ENCODE results near the gene EPHA7. TPM values are rescaled to one million over a fixed set of nuclear protein-coding genes. Genes with fewer than 3 reads are reported as not detected.

EPHA7 gene
- total RNA-seq, 2 experiments from 2014 or later, result not detected

DNA sequence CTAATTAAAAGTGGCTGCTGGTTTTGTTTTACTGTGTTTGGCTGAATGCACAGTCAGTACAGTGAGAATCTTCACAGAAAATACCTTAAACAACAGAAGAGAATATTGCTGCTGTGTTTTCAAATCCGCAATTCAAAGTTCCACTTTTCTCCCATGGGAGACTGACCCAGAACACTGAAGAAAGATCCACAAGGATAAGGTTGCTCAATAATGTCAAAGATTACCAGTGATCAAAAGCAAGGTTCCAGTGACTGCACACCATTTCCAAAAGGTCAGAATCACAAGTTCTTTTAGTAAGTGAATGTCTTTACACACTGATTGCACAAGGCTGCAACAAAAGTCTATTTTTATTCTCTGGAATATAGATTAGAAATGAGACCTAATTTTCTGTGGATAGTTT lies 82.3 kb downstream of the EPHA7 start:
- TF ChIP-seq EZH2phosphoT487 (IDR thresholded peaks at IDR 0.05; ENCODE audit: borderline replicate concordance, low read depth, low read length), result no peak
- TF ChIP-seq, protein P1, sequence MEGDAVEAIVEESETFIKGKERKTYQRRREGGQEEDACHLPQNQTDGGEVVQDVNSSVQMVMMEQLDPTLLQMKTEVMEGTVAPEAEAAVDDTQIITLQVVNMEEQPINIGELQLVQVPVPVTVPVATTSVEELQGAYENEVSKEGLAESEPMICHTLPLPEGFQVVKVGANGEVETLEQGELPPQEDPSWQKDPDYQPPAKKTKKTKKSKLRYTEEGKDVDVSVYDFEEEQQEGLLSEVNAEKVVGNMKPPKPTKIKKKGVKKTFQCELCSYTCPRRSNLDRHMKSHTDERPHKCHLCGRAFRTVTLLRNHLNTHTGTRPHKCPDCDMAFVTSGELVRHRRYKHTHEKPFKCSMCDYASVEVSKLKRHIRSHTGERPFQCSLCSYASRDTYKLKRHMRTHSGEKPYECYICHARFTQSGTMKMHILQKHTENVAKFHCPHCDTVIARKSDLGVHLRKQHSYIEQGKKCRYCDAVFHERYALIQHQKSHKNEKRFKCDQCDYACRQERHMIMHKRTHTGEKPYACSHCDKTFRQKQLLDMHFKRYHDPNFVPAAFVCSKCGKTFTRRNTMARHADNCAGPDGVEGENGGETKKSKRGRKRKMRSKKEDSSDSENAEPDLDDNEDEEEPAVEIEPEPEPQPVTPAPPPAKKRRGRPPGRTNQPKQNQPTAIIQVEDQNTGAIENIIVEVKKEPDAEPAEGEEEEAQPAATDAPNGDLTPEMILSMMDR (conservative IDR thresholded peaks at IDR 0.05; ENCODE audit: low read length), result no peak
- Histone ChIP-seq H3K9me3 (ENCODE audit: low read length) (no peaks in the 10 kb centered on the region), H3K4me3 (ENCODE audit: low read depth, low read length, poor library complexity, severe bottlenecking) (no peak overlapping the region), H3K36me3 (ENCODE audit: insufficient read depth, low read length) (no peaks in the 10 kb centered on the region), H4K20me1 (ENCODE audit: insufficient read depth, low read length) (no peaks in the 10 kb centered on the region), H2AFZ (ENCODE audit: low read length) (no peak overlapping the region), H3K4me1 (ENCODE audit: insufficient read depth, low read length, poor library complexity, severe bottlenecking) (no peaks in the 10 kb centered on the region), H3K79me2 (ENCODE audit: insufficient read depth, low read depth, low read length) (no peaks in the 10 kb centered on the region), H3K27ac (ENCODE audit: low read depth, low read length, poor library complexity, severe bottlenecking) (no peak overlapping the region), H3K4me2 (ENCODE audit: low read length) (no peak overlapping the region), H3K9me2 (ENCODE audit: insufficient read depth, low read length) (no peaks in the 10 kb centered on the region)
- BruUV-seq (replicated peaks), result no TSS peak
- DNase-seq (ENCODE audit: low spot score), result no peak
- ChIA-PET CTCF (ENCODE audit: unreplicated experiment) (no interaction called here), POLR2A (no interaction called here)
- intact Hi-C loops (cut with micrococcal nuclease; ENCODE audit: unreplicated experiment), result no loop called here

DNA sequence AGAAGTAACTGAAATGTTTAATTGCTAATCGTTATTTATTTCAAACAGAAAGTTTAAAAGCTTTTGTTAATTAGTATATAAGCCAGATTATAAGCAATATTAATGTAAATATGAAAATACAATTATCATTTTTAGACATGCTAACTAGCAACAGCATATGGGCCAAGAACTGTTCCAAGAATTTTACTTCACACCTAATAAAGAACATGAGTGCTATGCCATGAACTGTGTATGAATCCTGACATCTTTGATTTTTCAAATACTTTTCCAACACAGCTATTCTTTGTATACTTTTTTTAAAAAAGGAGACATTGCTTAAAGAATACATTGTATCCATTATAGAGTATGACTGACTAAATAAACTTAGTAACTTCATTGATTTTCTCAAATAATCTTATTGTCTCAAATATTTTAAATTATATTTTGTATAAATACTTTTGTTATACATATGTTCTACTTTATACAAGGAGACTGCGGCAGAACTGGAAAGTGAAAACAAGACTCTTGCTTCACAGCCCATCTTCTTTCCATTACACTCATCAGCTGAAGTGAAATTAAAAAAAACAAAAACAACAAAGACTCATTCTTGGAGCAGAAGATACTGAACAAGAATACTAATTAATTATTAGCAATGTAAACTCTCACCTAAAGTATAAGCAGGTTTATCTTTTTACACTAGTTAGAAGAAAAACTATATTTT lies 89.9 kb downstream of the EPHA7 start:
- BruUV-seq (replicated peaks), result no TSS peak
- CTCF ChIA-PET (ENCODE audit: unreplicated experiment), result no interaction called here
- Histone ChIP-seq H2AFZ (ENCODE audit: low read length) (no peak overlapping the region), H3K4me2 (ENCODE audit: low read length) (no peak overlapping the region), H3K9me3 (ENCODE audit: low read length) (no peaks in the 10 kb centered on the region), H3K79me2 (ENCODE audit: insufficient read depth, low read depth, low read length) (no peaks in the 10 kb centered on the region), H3K9me2 (ENCODE audit: insufficient read depth, low read length) (no peaks in the 10 kb centered on the region), H3K4me3 (ENCODE audit: low read depth, low read length, poor library complexity, severe bottlenecking) (no peak overlapping the region), H3K27ac (ENCODE audit: low read depth, low read length, poor library complexity, severe bottlenecking) (no peak overlapping the region), H3K4me1 (ENCODE audit: insufficient read depth, low read length, poor library complexity, severe bottlenecking) (no peaks in the 10 kb centered on the region), H4K20me1 (ENCODE audit: insufficient read depth, low read length) (no peaks in the 10 kb centered on the region), H3K36me3 (ENCODE audit: insufficient read depth, low read length) (no peaks in the 10 kb centered on the region)
- TF ChIP-seq, protein P1 (conservative IDR thresholded peaks at IDR 0.05; ENCODE audit: low read length), result no peak
- no peak for TF ChIP-seq EZH2phosphoT487 (IDR thresholded peaks at IDR 0.05; ENCODE audit: borderline replicate concordance, low read depth, low read length)
- intact Hi-C loops (cut with micrococcal nuclease; ENCODE audit: unreplicated experiment), result no loop called here
- POLR2A ChIA-PET, result interaction anchor here (1.4 kb wide), 1 partner anchor 11 kb away, joined by 5 read pairs; no protein-coding TSS in a partner anchor
- DNase-seq (ENCODE audit: low spot score), result no peak

DNA sequence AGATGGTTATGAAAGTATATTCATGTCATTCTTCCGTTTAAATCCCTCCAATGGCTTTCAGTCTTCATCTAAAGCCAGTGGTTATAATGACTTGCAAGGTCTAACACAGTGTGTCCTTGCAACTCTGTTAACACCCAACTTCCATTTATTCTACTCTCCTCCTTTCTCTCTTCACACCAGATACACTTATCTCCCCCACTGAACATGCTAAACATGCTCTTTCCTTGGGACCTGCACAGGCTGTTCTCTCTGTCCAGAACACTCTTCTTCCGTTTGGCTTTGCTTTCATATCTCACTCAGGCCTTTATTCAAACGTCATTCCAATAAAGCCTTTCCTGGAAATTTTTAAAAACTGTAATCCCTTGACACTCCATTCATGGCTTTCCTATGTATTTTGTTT lies 91.5 kb downstream of the EPHA7 start:
- POLR2A ChIA-PET, result interaction anchor here (0.7 kb wide), 1 partner anchor 16 kb away, joined by 3 read pairs; no protein-coding TSS in a partner anchor
- Histone ChIP-seq H3K79me2 (ENCODE audit: insufficient read depth, low read depth, low read length) (no peaks in the 10 kb centered on the region), H3K4me1 (ENCODE audit: insufficient read depth, low read length, poor library complexity, severe bottlenecking) (no peaks in the 10 kb centered on the region), H3K36me3 (ENCODE audit: insufficient read depth, low read length) (no peaks in the 10 kb centered on the region), H3K4me3 (ENCODE audit: low read depth, low read length, poor library complexity, severe bottlenecking) (no peak overlapping the region), H4K20me1 (ENCODE audit: insufficient read depth, low read length) (no peaks in the 10 kb centered on the region), H3K4me2 (ENCODE audit: low read length) (no peak overlapping the region), H2AFZ (ENCODE audit: low read length) (no peak overlapping the region), H3K9me3 (ENCODE audit: low read length) (no peaks in the 10 kb centered on the region), H3K27ac (ENCODE audit: low read depth, low read length, poor library complexity, severe bottlenecking) (no peak overlapping the region), H3K9me2 (ENCODE audit: insufficient read depth, low read length) (no peaks in the 10 kb centered on the region)
- intact Hi-C loops (cut with micrococcal nuclease; ENCODE audit: unreplicated experiment), result no loop called here
- TF ChIP-seq EZH2phosphoT487 (IDR thresholded peaks at IDR 0.05; ENCODE audit: borderline replicate concordance, low read depth, low read length), result no peak
- TF ChIP-seq, protein P1 (conservative IDR thresholded peaks at IDR 0.05; ENCODE audit: low read length), result no peak
- CTCF ChIA-PET (ENCODE audit: unreplicated experiment), result no interaction called here
- no TSS peak for BruUV-seq (replicated peaks)
- DNase-seq (ENCODE audit: low spot score), result no peak

Measured in OCI-LY7 (cell line).